Stimulated activated CD8-positive, alpha-beta memory T cell treated with anti-CD3 and anti-CD28 coated beads, Interleukin-4, amount 100 ng/mL, for 1 hour (primary cell): Measurements from ENCODE around the gene VSIG10L2.

Experiments
- DNase-seq, 2 donors: peaks; one replicate each; pipeline ENCODE4 v3.0.0-alpha.2; 2020; ENCODE audit warnings: low read depth in 2 of 2, low spot score in 1 of 2

The VSIG10L2 gene

GRCh38 chr11:125946712-125947418 is 1.0 kb downstream of the VSIG10L2 start:
- DNase-seq = no peak

GRCh38 chr11:125947419-125948277 is 1.8 kb downstream of the VSIG10L2 start:
- no peak for DNase-seq

- no peak for DNase-seq
These were observed 2.6 kb downstream of the VSIG10L2 start for GRCh38 chr11:125948278-125949051.

GRCh38 chr11:125949271-125950177 is 3.7 kb downstream of the VSIG10L2 start:
- no peak for DNase-seq

GRCh38 chr11:125950178-125950490 is 4.3 kb downstream of the VSIG10L2 start:
- DNase-seq = no peak

- no peak for DNase-seq
These were observed 5.1 kb downstream of the VSIG10L2 start for GRCh38 chr11:125950696-125951651.

GRCh38 chr11:125951731-125952130 is 5.9 kb downstream of the VSIG10L2 start:
- DNase-seq = no peak

GRCh38 chr11:125952559-125952958 is 6.7 kb downstream of the VSIG10L2 start:
- DNase-seq = no peak

- no peak for DNase-seq
These were observed 7.1 kb downstream of the VSIG10L2 start for GRCh38 chr11:125952973-125953372.

- no peak for DNase-seq
These were observed 7.6 kb downstream of the VSIG10L2 start for GRCh38 chr11:125953401-125953935.

- no peak for DNase-seq
These were observed 8.5 kb downstream of the VSIG10L2 start for GRCh38 chr11:125954123-125954944.

GRCh38 chr11:125954945-125955640 is 9.2 kb downstream of the VSIG10L2 start:
- no peak for DNase-seq

GRCh38 chr11:125955856-125956255 is 10.0 kb downstream of the VSIG10L2 start:
- DNase-seq = no peak

- no peak for DNase-seq
These were observed 10.7 kb downstream of the VSIG10L2 start for GRCh38 chr11:125956391-125957134.

GRCh38 chr11:125957618-125958332 is 11.9 kb downstream of the VSIG10L2 start:
- DNase-seq = no peak

- DNase-seq = no peak
These were observed 13.1 kb downstream of the VSIG10L2 start for GRCh38 chr11:125958872-125959400.
